Stimulated activated naive CD4-positive, alpha-beta T cell treated with Interleukin-2 at 50 U/mL for 16 hours (primary cell): ENCODE data around the gene PCDHGB6.
"Not testable (repeated sequence)": the region's sequence is repeated elsewhere in the genome, so short reads cannot be mapped to it uniquely, and the experiment has no call there.

ENCODE experiments used
- DNase-seq: peaks from one replicate; lab custom pipeline; 2025; lab: John Stamatoyannopoulos, UW

Gene PCDHGB6

DNA sequence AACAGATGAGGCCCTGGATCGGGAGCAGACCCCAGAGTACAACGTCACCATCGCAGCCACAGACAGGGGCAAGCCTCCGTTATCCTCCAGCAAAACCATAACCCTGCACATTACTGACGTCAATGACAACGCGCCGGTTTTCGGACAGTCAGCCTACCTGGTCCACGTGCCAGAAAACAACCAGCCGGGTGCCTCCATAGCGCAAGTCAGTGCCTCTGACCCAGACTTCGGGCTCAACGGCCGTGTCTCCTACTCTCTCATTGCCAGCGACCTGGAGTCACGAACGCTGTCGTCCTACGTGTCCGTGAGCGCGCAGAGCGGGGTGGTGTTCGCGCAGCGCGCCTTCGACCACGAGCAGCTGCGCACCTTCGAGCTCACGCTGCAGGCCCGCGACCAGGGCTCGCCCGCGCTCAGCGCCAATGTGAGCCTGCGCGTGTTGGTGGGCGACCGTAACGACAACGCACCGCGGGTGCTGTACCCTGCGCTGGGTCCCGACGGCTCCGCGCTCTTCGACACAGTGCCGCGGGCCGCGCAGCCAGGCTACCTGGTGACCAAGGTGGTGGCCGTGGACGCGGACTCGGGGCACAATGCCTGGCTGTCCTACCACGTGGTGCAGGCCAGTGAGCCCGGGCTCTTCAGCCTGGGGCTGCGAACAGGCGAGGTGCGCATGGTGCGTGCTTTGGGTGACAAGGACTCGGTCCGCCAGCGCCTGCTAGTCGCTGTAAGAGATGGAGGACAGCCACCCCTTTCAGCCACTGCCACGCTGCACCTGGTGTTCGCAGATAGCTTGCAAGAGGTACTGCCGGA lies 11.5 kb downstream of the PCDHGB6 start:
- DNase-seq, result no peak

DNA sequence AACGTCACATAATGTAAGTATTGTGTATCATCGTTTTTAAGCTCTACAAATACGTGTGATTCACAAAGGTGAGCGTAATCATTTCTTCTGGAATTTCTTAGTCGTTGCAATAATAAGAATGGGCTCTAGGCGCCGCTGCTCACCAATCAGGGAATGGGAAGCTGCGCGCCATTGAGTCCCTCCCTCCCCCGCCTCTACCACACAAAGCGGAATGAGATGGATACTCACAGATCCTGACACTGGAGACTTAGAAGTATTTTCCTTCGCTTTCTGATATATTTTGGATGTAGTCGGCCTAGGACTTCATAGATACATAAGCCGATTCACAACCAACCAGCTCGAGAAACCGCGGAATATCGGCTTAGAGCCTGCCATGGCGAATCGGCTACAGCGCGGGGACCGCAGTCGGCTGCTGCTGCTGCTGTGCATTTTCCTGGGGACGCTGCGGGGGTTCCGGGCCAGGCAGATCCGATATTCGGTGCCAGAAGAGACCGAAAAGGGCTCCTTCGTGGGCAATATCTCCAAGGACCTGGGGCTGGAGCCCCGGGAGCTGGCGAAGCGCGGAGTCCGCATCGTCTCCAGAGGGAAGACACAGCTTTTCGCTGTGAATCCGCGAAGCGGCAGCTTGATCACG lies 13.2 kb downstream of the PCDHGB6 start, which contains the start of gene PCDHGA11:
Gene PCDHGA11 (plus strand): TSS at position 197 of the 634 bp plus-strand sequence. CDS start 177 bp downstream, at position 374.
- DNase-seq, result peak; percentile 15

DNA sequence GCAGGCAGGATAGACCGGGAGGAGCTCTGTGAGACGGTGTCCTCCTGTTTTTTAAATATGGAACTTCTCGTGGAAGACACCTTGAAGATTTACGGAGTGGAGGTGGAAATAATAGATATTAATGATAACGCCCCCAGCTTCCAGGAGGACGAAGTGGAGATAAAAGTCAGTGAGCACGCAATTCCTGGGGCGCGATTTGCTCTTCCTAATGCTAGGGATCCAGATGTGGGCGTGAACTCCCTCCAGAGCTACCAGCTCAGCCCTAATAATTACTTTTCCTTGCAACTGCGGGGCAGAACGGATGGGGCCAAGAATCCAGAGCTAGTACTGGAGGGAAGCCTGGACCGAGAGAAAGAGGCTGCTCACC lies 13.7 kb downstream of the PCDHGB6 start:
- no peak for DNase-seq

DNA sequence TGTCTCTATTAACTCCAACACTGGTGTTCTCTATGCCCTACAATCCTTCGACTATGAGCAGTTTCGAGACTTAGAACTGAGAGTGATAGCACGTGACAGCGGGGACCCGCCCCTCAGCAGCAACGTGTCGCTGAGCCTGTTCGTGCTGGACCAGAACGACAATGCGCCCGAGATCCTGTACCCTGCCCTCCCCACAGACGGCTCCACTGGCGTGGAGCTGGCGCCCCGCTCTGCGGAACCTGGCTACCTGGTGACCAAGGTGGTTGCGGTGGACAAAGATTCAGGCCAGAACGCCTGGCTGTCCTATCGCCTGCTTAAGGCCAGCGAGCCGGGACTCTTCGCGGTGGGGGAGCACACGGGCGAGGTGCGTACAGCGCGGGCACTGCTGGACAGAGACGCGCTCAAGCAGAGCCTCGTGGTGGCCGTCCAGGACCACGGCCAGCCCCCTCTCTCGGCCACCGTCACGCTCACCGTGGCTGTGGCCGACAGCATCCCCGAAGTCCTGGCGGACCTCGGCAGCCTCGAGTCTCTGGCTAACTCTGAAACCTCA lies 15.0 kb downstream of the PCDHGB6 start:
- DNase-seq, result no peak

DNA sequence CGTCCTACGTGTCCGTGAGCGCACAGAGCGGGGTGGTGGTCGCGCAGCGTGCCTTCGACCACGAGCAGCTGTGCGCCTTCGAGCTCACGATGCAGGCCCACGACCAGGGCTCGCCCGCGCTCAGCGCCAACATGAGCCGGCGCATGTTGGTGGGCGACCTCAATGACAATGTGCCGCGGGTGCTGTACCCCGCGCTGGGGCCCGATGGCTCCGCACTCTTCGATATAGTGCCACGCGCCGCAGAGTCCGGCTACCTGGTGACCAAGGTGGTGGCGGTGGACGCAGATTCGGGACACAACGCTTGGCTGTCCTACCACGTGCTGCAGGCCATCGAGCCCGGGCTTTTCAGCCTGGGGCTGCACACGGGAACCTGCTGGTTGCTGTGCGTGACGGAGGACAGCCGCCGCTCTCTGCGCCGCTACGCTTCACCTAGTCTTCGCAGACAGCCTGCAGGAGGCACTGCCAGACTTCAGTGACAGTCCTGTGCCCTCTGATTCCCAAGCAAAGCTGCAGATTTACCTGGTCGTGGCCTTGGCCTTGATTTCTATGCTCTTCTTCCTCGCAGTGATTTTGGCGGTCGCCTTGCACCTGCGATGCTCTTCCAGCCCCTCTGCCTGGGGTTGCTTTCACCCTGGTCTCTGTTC lies 20.1 kb downstream of the PCDHGB6 start:
- DNase-seq, result no peak

DNA sequence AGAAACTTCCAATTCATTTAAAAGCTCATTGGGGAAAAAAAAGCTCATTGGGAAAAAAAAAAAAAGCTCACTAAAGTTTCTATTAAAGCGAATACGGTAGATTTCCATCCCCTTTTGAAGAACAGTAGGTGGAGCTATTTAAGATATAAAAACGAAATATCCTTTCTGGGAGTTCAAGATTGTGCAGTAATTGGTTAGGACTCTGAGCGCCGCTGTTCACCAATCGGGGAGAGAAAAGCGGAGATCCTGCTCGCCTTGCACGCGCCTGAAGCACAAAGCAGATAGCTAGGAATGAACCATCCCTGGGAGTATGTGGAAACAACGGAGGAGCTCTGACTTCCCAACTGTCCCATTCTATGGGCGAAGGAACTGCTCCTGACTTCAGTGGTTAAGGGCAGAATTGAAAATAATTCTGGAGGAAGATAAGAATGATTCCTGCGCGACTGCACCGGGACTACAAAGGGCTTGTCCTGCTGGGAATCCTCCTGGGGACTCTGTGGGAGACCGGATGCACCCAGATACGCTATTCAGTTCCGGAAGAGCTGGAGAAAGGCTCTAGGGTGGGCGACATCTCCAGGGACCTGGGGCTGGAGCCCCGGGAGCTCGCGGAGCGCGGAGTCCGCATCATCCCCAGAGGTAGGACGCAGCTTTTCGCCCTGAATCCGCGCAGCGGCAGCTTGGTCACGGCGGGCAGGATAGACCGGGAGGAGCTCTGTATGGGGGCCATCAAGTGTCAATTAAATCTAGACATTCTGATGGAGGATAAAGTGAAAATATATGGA lies 22.7 kb downstream of the PCDHGB6 start, which contains the start of gene PCDHGA12:
Gene PCDHGA12 (plus strand): TSS at position 176 of the 782 bp plus-strand sequence. CDS start 253 bp downstream, at position 429.
- no peak for DNase-seq

DNA sequence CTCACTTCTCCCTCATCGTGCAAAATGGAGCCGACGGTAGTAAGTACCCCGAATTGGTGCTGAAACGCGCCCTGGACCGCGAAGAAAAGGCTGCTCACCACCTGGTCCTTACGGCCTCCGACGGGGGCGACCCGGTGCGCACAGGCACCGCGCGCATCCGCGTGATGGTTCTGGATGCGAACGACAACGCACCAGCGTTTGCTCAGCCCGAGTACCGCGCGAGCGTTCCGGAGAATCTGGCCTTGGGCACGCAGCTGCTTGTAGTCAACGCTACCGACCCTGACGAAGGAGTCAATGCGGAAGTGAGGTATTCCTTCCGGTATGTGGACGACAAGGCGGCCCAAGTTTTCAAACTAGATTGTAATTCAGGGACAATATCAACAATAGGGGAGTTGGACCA lies 23.5 kb downstream of the PCDHGB6 start:
- DNase-seq, result no peak

DNA sequence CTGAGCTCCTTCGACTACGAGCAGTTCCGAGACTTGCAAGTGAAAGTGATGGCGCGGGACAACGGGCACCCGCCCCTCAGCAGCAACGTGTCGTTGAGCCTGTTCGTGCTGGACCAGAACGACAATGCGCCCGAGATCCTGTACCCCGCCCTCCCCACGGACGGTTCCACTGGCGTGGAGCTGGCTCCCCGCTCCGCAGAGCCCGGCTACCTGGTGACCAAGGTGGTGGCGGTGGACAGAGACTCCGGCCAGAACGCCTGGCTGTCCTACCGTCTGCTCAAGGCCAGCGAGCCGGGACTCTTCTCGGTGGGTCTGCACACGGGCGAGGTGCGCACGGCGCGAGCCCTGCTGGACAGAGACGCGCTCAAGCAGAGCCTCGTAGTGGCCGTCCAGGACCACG lies 24.5 kb downstream of the PCDHGB6 start:
- DNase-seq, result not testable (repeated sequence)

DNA sequence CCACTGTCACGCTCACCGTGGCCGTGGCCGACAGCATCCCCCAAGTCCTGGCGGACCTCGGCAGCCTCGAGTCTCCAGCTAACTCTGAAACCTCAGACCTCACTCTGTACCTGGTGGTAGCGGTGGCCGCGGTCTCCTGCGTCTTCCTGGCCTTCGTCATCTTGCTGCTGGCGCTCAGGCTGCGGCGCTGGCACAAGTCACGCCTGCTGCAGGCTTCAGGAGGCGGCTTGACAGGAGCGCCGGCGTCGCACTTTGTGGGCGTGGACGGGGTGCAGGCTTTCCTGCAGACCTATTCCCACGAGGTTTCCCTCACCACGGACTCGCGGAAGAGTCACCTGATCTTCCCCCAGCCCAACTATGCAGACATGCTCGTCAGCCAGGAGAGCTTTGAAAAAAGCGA lies 24.9 kb downstream of the PCDHGB6 start:
- not testable (repeated sequence) for DNase-seq

DNA sequence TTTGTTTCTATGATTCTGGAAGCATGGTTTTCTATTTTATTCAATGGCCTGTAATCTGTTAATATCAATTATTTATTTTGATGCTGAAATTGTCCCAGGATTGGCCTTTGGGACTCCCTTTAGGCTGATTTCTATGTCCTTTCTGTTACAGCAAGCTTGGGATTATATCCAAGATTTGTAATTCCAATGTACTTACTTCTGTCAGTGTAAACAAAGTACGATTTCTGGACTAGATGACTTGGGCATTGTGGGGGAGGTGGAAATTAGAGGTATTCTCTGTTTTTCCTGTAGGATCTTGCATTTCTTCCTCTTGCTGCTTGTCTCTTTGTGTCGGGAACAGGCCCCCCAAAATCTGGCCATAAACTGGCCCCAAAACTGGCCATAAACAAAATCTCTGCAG lies 26.2 kb downstream of the PCDHGB6 start:
- no peak for DNase-seq

DNA sequence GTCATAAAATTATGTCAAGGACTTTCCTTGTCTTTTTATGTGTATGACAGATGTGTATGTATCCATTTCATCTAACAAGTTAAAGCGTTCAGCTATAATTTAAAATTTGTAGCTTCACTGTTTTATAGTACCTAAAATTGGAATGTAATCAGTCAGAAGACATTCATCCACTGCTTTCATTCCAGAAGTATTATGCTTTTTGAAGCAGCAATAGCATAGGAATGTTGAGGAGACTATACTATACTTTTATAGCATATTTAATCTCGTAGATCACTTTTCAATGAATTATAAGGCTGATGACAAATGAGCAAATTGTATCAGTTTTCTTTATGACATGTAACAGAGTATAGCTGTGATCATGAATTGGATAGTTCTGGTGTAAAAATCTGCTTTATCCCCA lies 29.4 kb downstream of the PCDHGB6 start:
- no peak for DNase-seq

DNA sequence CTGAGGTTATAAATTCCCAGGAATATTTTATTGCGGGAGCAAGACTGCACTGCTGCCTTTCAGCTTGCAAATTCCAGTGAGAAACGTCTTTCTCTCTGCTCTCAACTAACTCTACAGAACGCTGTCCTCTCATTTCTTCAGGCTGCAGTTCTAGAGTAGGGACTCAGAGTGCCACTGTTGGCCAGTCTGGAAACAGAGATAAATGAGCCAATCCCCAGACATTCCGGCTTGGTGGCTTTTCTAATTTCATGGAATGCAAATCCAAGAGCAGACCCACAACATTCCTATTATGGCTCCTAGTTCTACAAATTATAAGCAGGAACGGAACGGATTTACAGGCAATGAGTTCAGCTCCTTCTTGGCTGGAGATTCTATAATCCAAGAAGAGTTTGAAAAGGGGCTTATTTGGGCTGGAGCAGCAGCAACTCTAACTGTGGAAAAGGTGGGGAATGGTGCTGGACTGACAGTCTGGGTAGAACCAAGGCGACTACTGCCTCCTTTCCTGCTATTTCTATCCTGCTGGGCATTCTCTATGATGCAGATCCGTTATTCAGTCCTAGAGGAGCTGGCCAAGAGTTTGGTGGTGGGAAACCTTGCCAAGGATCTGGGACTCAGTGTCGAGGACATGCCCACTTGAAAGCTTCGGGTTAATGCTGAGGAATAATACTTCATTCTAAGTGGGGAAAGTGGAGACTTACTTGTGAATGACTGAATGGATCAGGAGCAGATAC lies 31.8 kb downstream of the PCDHGB6 start:
- DNase-seq, result no peak

DNA sequence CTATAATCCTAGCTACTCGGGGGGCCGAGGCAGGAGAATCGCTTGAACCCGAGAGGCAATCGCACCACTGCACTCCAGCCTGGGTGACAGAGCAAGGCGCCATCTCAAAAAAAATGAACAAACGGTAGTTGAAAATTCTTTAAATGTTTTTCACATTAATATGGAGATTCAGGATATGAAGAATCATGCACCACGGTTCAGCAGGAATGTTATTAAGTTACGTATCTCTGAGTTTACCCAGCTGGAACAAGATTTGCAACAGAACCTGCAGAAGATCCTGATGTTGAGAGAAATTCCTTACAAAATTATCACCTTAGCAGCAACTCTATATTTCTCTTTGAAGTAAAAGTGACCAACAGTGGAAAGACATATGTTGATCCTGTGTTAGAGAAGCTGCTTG lies 32.5 kb downstream of the PCDHGB6 start:
- DNase-seq, result no peak

DNA sequence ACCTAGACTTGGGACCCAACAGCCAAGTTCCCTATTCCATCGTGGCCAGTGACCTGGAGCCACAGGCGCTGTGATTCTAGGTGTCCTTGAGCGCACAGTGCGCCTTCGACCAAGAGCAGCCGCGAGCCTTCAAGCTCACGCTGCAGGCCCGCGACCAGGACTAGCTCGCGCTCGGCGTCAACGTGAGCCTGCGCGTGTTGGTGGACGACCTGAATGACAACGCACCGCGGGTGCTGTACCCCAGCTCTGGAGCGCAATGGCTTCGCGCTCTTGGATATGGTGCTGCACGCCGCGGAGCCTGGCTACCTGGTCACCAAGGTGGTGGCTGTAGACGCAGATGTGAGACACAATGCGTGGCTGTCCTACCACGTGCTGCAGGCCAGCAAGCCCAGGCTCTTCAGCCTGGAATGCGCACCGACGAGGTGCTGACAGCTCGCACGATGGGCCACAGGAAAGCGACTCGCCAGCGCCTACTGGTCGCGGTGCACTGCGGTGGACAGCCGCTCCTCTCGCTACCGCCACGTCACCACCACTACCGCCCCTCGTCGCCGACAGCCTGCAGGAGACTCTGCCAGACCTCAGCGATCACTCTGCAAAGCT lies 33.9 kb downstream of the PCDHGB6 start:
- no peak for DNase-seq
